SK-N-SH (cell line): Measurements from ENCODE around the gene DUSP1. TPM values are rescaled to one million over a fixed set of nuclear protein-coding genes. Genes with fewer than 3 reads are reported as not detected.
"Not testable (repeated sequence)": the region's sequence is repeated elsewhere in the genome, so short reads cannot be mapped to it uniquely, and the experiment has no call there.

Experiments
- CTCF ChIA-PET: fragments of 300-600, 350-600 bp; formaldehyde crosslinking; extraction: SDS; loops from one replicate; lab custom pipeline; 2021; lab: Yijun Ruan, JAX
- POLR2A ChIA-PET: fragments of 350-600 bp; sonication (Branson Sonifier 250); formaldehyde crosslinking; extraction: SDS; loops from one replicate; lab custom pipeline; 2020; ENCODE audit warnings: antibody characterized with exemption, inconsistent platforms; lab: Yijun Ruan, JAX
- DNase-seq: peaks from one replicate; pipeline ENCODE4 v3.0.0; 2012
- H2AFZ ChIP-seq: fragments of 200-600 bp; sonication (generic); 2 replicates; pipeline ENCODE4 v1.8.1; 2016; ENCODE audit warnings: antibody characterized with exemption, mild to moderate bottlenecking, low read depth
- H3F3A ChIP-seq: fragments of 200-600 bp; sonication (generic); replicated peaks from 2 replicates; pipeline ENCODE3; 2016; ENCODE audit warnings: antibody characterized with exemption, mild to moderate bottlenecking; ENCODE audit not compliant: insufficient read depth
- H3K27ac ChIP-seq, 2 experiments: fragments of 200-500 bp in 1 of 2; fragments of 200-600 bp in 1 of 2; sonication (Bioruptor generic) in 1 of 2; sonication (generic), shearing (Covaris generic) in 1 of 2; 2 replicates each; pipeline versions ENCODE4 v1.5.1 to v1.6.1; 2014 to 2016; ENCODE audit warnings: low read depth in 2 of 2, inconsistent platforms in 1 of 2, low read length in 1 of 2, mild to moderate bottlenecking in 1 of 2, mixed read lengths in 1 of 2
- H3K27me3 ChIP-seq: fragments of 200-600 bp; sonication (generic), shearing (Covaris generic); 2 replicates; pipeline ENCODE4 v1.6.1; 2016; ENCODE audit warnings: mixed run types; ENCODE audit not compliant: insufficient read depth
- H3K36me3 ChIP-seq, 2 experiments: fragments of 200-500 bp in 1 of 2; fragments of 200-600 bp in 1 of 2; sonication (Bioruptor generic) in 1 of 2; sonication (generic) in 1 of 2; replicated peaks in 1 of 2; 2 replicates each; pipeline versions ENCODE3 to v1.5.1; 2014 to 2016; ENCODE audit warnings: low read length in 1 of 2, mild to moderate bottlenecking in 1 of 2; ENCODE audit not compliant: insufficient read depth in 2 of 2, control insufficient read depth in 1 of 2
- H3K4me1 ChIP-seq, 2 experiments: fragments of 200-500 bp in 1 of 2; fragments of 200-600 bp in 1 of 2; sonication (Bioruptor generic) in 1 of 2; sonication (generic), shearing (Covaris generic) in 1 of 2; 2 replicates each; pipeline versions ENCODE4 v1.5.1 to v1.6.1; 2014 to 2016; ENCODE audit warnings: low read depth in 1 of 2, low read length in 1 of 2, mixed run types in 1 of 2; ENCODE audit not compliant: insufficient read depth in 2 of 2, control insufficient read depth in 1 of 2
- H3K4me2 ChIP-seq: fragments of 200-600 bp; sonication (generic), shearing (Covaris generic); 2 replicates; pipeline ENCODE4 v1.6.1; 2017; ENCODE audit warnings: mixed run types
- H3K4me3 ChIP-seq, 2 experiments: fragments of 200-500 bp in 1 of 2; fragments of 200-600 bp in 1 of 2; sonication (Bioruptor generic) in 1 of 2; sonication (generic), shearing (Covaris generic) in 1 of 2; 2 replicates each; pipeline versions ENCODE4 v1.5.1 to v1.8.1; 2014 to 2016; ENCODE audit warnings: low read depth in 2 of 2, inconsistent platforms in 1 of 2, low read length in 1 of 2, mild to moderate bottlenecking in 1 of 2, mixed read lengths in 1 of 2, moderate library complexity in 1 of 2
- H3K79me2 ChIP-seq: fragments of 200-600 bp; sonication (generic); 2 replicates; pipeline ENCODE4 v1.8.1; 2017; ENCODE audit warnings: mild to moderate bottlenecking; ENCODE audit not compliant: insufficient read depth
- H3K9ac ChIP-seq: fragments of 200-600 bp; sonication (generic); 2 replicates; pipeline ENCODE4 v1.6.1; 2017; ENCODE audit warnings: mixed run types
- H3K9me2 ChIP-seq: fragments of 200-600 bp; sonication (generic); 2 replicates; pipeline ENCODE4 v1.6.1; 2017; ENCODE audit warnings: mixed run types
- H3K9me3 ChIP-seq: fragments of 200-600 bp; sonication (generic); 2 replicates; pipeline ENCODE4 v1.6.1; 2017; ENCODE audit warnings: mixed run types, mild to moderate bottlenecking, moderate library complexity
- H4K20me1 ChIP-seq: fragments of 200-600 bp; sonication (generic); 2 replicates; pipeline ENCODE4 v1.6.1; 2017; ENCODE audit warnings: mild to moderate bottlenecking, mixed run types; ENCODE audit not compliant: insufficient read depth
- CHD2 ChIP-seq: fragments of 150-350 bp; IDR thresholded peaks from 2 replicates; pipeline ENCODE4 v1.6.1; 2018; ENCODE audit warnings: low read length; ENCODE audit not compliant: partially characterized antibody
- FOSL2 ChIP-seq: IDR thresholded peaks from 2 replicates; pipeline ENCODE4 v1.4.0; 2012; ENCODE audit warnings: low read depth, mild to moderate bottlenecking, moderate library complexity, borderline replicate concordance
- GABPA ChIP-seq: IDR thresholded peaks from 2 replicates; pipeline ENCODE4 v1.4.0; 2012; ENCODE audit warnings: low read depth, mild to moderate bottlenecking
- MXI1 ChIP-seq: IDR thresholded peaks from 2 replicates; pipeline ENCODE4 v1.6.1; 2012; ENCODE audit warnings: mild to moderate bottlenecking, low read depth, low read length, improper control_type of control experiment
- NRF1 ChIP-seq: IDR thresholded peaks from 2 replicates; pipeline ENCODE4 v1.6.1; 2012; ENCODE audit warnings: low read depth, mild to moderate bottlenecking, low read length
- RAD21 ChIP-seq: IDR thresholded peaks from 2 replicates; pipeline ENCODE4 v1.6.1; 2012; ENCODE audit warnings: mild to moderate bottlenecking, low read length
- RFX5 ChIP-seq: IDR thresholded peaks from 2 replicates; pipeline ENCODE4 v1.6.1; 2012; ENCODE audit warnings: mild to moderate bottlenecking, improper control_type of control experiment, low read length
- RXRA ChIP-seq: IDR thresholded peaks from 2 replicates; pipeline ENCODE4 v1.4.0; 2012; ENCODE audit warnings: low read depth, mild to moderate bottlenecking, borderline replicate concordance
- TCF12 ChIP-seq: IDR thresholded peaks from 2 replicates; pipeline ENCODE4 v1.4.0; 2012
- YY1 ChIP-seq: IDR thresholded peaks from 2 replicates; pipeline ENCODE4 v1.4.0; 2012; ENCODE audit warnings: low read depth, mild to moderate bottlenecking
- WGBS: methylation state at CpG from one replicate; pipeline ENCODE4 v1.1.6; 2017; ENCODE audit warnings: low lambda C conversion rate; 5-methylcytosine and 5-hydroxymethylcytosine counted together
- polyA plus RNA-seq, 3 experiments: library from polyadenylated mRNA; depleted of rRNA; stranded (reverse); fragments of >200 nt; gene quantifications; 2 replicates each; pipeline ENCODE4 v1.2.3, GENCODE V29; 2012
- TF ChIP-seq, protein P1 (sequence below): fragments of 150-350 bp; IDR thresholded peaks from 2 replicates; pipeline ENCODE4 v1.6.1; 2017; ENCODE audit warnings: antibody characterized with exemption, low read length, low read depth, borderline replicate concordance
- TF ChIP-seq, protein P2 (sequence below): IDR thresholded peaks from 2 replicates; pipeline ENCODE4 v1.6.1; 2012; ENCODE audit warnings: mild to moderate bottlenecking, low read depth, low read length, moderate library complexity

DUSP1 gene
- polyA plus RNA-seq, 1 of the 3 experiments (the other 2 are of a cell fraction) = 455 TPM

DNA sequence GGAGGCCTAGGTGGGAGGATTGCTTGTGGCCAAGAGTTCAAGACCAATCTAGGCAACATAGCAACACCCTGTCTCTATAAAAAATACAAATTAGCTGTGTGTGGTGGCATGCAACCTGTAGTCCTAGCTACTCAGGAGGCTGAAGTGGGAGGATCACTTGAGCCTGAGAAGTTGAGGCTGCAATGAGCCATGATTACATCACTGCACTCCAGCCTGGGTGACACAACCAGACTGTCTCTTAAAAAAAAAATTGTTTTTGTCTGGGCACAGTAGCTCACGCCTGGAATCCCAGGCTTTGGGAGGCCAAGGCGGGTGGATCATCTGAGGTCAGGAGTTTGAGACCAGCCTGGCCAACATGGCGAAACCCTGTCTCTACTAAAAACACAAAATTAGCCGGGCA is 40.0 kb upstream of the DUSP1 start:
- H3K9ac ChIP-seq, POLR2A ChIA-PET, H4K20me1 ChIP-seq, H3K4me2 ChIP-seq, H3K27me3 ChIP-seq, H2AFZ ChIP-seq, DNase-seq, H3K36me3 ChIP-seq, H3K4me1 ChIP-seq, H3K27ac ChIP-seq, H3K9me3 ChIP-seq, H3K4me3 ChIP-seq, H3F3A ChIP-seq, H3K79me2 ChIP-seq, H3K9me2 ChIP-seq: not testable (repeated sequence)
- 95% methylated on average over 4 of the region's 4 CpGs for WGBS
- CTCF ChIA-PET = interaction anchor here (0.7 kb wide), 1 partner anchor 169 kb away, joined by 3 read pairs; no protein-coding TSS in a partner anchor

DNA sequence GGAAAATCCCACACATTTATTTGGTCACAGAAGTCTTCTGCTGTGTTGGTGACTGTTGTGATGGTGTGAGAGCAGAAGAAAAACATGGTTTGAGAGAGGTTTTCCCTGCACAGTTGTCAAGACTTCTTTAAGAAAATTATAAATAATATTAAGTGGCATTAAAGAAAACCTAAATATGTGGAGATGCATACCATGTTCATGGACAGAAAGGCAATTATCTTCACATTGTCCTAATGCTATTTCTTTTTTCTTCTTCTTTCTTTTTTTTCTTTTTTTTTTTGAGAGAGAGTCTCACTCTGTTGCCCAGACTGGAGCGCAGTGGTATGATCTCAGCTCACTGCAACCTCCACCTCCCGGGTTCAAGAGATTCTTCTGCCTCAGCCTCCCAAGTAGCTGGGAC is 38.8 kb upstream of the DUSP1 start:
- Histone ChIP-seq H3K9me2 (no peaks in the 10 kb centered on the region), H3F3A (no peaks in the 10 kb centered on the region), H3K79me2 (no peaks in the 10 kb centered on the region), H3K36me3 (no peaks in the 10 kb centered on the region)
- no peak for DNase-seq
- TF ChIP-seq, protein P1, sequence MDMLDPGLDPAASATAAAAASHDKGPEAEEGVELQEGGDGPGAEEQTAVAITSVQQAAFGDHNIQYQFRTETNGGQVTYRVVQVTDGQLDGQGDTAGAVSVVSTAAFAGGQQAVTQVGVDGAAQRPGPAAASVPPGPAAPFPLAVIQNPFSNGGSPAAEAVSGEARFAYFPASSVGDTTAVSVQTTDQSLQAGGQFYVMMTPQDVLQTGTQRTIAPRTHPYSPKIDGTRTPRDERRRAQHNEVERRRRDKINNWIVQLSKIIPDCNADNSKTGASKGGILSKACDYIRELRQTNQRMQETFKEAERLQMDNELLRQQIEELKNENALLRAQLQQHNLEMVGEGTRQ = no peak
- no peak for TF ChIP-seq GABPA
- no peak for TF ChIP-seq NRF1
- TF ChIP-seq TCF12 = no peak
- TF ChIP-seq, protein P2, sequence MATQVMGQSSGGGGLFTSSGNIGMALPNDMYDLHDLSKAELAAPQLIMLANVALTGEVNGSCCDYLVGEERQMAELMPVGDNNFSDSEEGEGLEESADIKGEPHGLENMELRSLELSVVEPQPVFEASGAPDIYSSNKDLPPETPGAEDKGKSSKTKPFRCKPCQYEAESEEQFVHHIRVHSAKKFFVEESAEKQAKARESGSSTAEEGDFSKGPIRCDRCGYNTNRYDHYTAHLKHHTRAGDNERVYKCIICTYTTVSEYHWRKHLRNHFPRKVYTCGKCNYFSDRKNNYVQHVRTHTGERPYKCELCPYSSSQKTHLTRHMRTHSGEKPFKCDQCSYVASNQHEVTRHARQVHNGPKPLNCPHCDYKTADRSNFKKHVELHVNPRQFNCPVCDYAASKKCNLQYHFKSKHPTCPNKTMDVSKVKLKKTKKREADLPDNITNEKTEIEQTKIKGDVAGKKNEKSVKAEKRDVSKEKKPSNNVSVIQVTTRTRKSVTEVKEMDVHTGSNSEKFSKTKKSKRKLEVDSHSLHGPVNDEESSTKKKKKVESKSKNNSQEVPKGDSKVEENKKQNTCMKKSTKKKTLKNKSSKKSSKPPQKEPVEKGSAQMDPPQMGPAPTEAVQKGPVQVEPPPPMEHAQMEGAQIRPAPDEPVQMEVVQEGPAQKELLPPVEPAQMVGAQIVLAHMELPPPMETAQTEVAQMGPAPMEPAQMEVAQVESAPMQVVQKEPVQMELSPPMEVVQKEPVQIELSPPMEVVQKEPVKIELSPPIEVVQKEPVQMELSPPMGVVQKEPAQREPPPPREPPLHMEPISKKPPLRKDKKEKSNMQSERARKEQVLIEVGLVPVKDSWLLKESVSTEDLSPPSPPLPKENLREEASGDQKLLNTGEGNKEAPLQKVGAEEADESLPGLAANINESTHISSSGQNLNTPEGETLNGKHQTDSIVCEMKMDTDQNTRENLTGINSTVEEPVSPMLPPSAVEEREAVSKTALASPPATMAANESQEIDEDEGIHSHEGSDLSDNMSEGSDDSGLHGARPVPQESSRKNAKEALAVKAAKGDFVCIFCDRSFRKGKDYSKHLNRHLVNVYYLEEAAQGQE = no peak
- no peak for TF ChIP-seq RXRA
- no peak for TF ChIP-seq MXI1
- TF ChIP-seq RAD21 = no peak
- no peak for TF ChIP-seq RFX5
- no peak for TF ChIP-seq YY1
- no peak for TF ChIP-seq CHD2
- no peak for TF ChIP-seq FOSL2
- TF ChIP-seq, all 33 proteins: peak for 0
- H3K27ac ChIP-seq = no peak overlapping the region
- H3K4me2 ChIP-seq = no peak overlapping the region
- no peaks in the 10 kb centered on the region for H3K27me3 ChIP-seq
- 92% methylated on average over 2 of the region's 2 CpGs for WGBS
- POLR2A ChIA-PET = no interaction called here
- no peaks in the 10 kb centered on the region for H3K4me1 ChIP-seq
- H2AFZ ChIP-seq = no peak overlapping the region
- no peaks in the 10 kb centered on the region for H3K9me3 ChIP-seq
- no peak overlapping the region for H3K4me3 ChIP-seq
- no peak overlapping the region for H3K9ac ChIP-seq
- H4K20me1 ChIP-seq = no peaks in the 10 kb centered on the region
- CTCF ChIA-PET = no interaction called here
